Tibial artery (tissue), 4 donors: ENCODE data around the gene BMI1.
A peak's percentile ranks its signal among the peaks of the same experiment; 100 is the strongest.

Source experiments
- DNase-seq, 2 donors: peaks; one replicate each; pipeline ENCODE4 v3.0.0-alpha.2; 2019
- H3K27ac ChIP-seq, 2 donors: fragments of 200-600 bp; sonication (generic) in 1 of 2; 1 replicate in 1 of 2; 2 replicates in 1 of 2; pipeline ENCODE4 v1.5.1; 2018 to 2019; ENCODE audit warnings: mild to moderate bottlenecking in 1 of 2
- H3K27me3 ChIP-seq, 2 donors: fragments of 200-600 bp; sonication (generic) in 1 of 2; one replicate each; pipeline versions ENCODE4 v1.5.1 to v1.6.0; 2016 to 2019
- H3K36me3 ChIP-seq, 3 donors: fragments of 200-600 bp; sonication (generic) in 2 of 3; one replicate each; pipeline ENCODE4 v1.5.1; 2016 to 2019; ENCODE audit warnings: mild to moderate bottlenecking in 2 of 3
- H3K4me1 ChIP-seq, 4 donors: fragments of 200-600 bp; sonication (generic) in 2 of 4; 1 replicate in 3 of 4; 2 replicates in 1 of 4; pipeline ENCODE4 v1.5.1; 2016 to 2019
- H3K4me3 ChIP-seq, 2 donors: fragments of 200-600 bp; sonication (generic) in 1 of 2; 1 replicate in 1 of 2; 2 replicates in 1 of 2; pipeline ENCODE4 v1.5.1; 2018 to 2019; ENCODE audit warnings: mild to moderate bottlenecking in 2 of 2
- H3K9me3 ChIP-seq, 3 donors: fragments of 200-600 bp; sonication (generic) in 1 of 3; one replicate each; pipeline ENCODE4 v1.5.1; 2016 to 2019
- intact Hi-C: fragments of 100-400 bp; cut with DNase I; formaldehyde crosslinking; loops from one replicate; pipeline ENCODE4 v1.15.0; 2023; ENCODE audit warnings: low total_unique reads
- TF ChIP-seq, protein P1 (sequence below), 2 experiments: fragments of 200-600 bp in 1 of 2; fragments of 450-650 bp in 1 of 2; IDR thresholded peaks; one replicate each; pipeline ENCODE4 v1.5.1; 2017 to 2019; ENCODE audit warnings: antibody characterized with exemption in 2 of 2, mild to moderate bottlenecking in 1 of 2, moderate library complexity in 1 of 2

Gene BMI1

DNA sequence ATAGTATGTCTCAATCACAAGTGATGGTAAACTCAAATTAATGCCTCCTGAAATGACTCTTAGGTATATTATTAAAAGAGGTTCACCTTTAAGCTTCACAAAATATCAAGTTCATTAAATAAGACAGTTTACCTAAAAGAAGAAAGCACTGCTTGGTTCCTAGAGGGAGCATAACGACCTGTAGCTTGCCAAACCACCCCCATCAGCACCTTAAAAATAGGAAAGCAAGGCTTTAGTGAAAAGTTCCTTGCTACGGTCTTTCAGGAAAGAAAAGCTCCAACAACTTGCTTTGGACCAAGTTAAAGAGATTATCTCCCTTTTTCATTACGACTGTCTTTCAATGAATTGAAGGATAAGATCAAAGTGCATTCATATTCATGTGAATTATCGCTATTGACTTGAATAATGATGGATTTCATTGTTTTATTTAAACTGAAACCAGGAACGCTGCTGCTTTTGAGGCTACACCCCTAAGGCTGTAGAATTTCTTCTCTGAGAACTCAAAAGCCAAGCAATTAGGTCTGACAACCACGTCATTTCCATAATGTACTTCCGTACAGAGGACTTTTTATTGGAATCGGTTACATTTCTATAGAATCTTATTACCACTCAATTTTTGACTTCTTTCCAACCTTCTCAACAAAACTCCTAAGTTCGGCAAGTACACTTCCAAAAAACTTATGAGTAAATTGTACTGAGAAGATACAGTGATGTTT is 17.4 kb downstream of the BMI1 start:
- peaks cover 0 to 45% (median 39%) of the 10 kb centered on the region in 4 donors for H3K4me1 ChIP-seq
- H3K9me3 ChIP-seq: no peaks in the 10 kb centered on the region
- DNase-seq: no peak
- TF ChIP-seq, protein P1, sequence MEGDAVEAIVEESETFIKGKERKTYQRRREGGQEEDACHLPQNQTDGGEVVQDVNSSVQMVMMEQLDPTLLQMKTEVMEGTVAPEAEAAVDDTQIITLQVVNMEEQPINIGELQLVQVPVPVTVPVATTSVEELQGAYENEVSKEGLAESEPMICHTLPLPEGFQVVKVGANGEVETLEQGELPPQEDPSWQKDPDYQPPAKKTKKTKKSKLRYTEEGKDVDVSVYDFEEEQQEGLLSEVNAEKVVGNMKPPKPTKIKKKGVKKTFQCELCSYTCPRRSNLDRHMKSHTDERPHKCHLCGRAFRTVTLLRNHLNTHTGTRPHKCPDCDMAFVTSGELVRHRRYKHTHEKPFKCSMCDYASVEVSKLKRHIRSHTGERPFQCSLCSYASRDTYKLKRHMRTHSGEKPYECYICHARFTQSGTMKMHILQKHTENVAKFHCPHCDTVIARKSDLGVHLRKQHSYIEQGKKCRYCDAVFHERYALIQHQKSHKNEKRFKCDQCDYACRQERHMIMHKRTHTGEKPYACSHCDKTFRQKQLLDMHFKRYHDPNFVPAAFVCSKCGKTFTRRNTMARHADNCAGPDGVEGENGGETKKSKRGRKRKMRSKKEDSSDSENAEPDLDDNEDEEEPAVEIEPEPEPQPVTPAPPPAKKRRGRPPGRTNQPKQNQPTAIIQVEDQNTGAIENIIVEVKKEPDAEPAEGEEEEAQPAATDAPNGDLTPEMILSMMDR (IDR thresholded peaks at IDR 0.05): no peak
- intact Hi-C loops: no loop called here
- no peaks in the 10 kb centered on the region for H3K36me3 ChIP-seq
- peaks cover 12 to 79% of the 10 kb centered on the region in 2 donors for H3K27me3 ChIP-seq
- H3K27ac ChIP-seq: no peak overlapping the region
- H3K4me3 ChIP-seq: no peak overlapping the region

DNA sequence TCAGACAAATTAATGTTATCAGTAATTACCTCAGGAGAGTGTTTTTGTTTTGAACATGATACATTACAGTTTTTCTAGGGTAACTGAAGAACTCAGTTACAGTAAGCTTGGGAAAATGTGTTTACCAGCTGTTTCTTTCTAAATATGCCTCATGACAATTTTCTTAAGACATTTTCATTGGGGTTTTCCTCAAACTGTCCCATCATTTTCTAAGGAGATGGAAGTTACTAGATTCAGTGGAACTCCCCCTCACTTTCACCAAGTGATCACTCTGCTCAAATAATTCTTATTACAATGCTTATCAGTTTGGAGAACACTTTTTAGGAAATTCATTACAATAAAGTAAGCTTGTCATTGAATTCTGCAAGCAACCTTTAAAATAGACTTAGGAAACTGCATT is 18.0 kb downstream of the BMI1 start:
- H3K27me3 ChIP-seq: peaks cover 12 to 82% of the 10 kb centered on the region in 2 donors
- no peaks in the 10 kb centered on the region for H3K9me3 ChIP-seq
- H3K4me1 ChIP-seq: peaks cover 0 to 45% (median 39%) of the 10 kb centered on the region in 4 donors
- intact Hi-C loops: no loop called here
- no peak overlapping the region for H3K4me3 ChIP-seq
- H3K36me3 ChIP-seq: no peaks in the 10 kb centered on the region
- TF ChIP-seq, protein P1 (IDR thresholded peaks at IDR 0.05): no peak
- no peak for DNase-seq
- H3K27ac ChIP-seq: no peak overlapping the region

DNA sequence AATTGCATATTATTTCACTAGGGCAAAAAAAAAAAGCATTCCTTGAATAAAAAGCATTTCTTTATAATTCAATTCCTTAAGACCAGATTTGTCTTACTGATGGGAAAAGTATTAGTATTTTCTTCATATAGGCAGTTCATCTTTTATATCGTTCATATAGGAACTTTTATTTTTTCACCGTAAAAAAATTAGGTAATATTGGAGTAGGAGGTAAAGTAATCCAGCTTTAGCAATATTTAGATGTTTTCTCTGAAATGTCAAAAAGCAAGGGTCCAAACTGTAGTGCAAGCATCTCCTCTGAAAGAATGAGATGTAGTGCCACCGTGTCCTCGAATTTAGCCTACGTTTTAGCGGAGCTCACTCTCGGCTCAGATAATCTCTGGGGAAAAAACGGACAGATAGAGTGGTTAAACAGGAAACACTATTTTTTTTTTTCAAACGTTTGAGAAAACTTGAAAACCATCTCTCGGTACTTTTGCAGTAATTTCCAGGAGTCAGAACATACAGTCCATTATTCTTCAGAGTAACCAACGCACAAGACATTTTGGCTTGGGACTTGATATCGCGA is 18.9 kb downstream of the BMI1 start:
- Histone ChIP-seq H3K27me3 (peaks cover 16 to 82% of the 10 kb centered on the region in 2 donors), H3K9me3 (no peaks in the 10 kb centered on the region), H3K36me3 (no peaks in the 10 kb centered on the region), H3K27ac (peak overlapping the region; percentile 95 to 96), H3K4me3 (peak overlapping the region; percentile 73 to 75), H3K4me1 (peaks cover 0 to 38% (median 32%) of the 10 kb centered on the region in 4 donors)
- TF ChIP-seq, protein P1 (IDR thresholded peaks at IDR 0.05): no peak
- DNase-seq: no peak
- intact Hi-C loops: loop anchor here (10.0 kb wide), 2 partner anchors 95 to 335 kb away; partner anchors contain the start of gene DNAJC1

DNA sequence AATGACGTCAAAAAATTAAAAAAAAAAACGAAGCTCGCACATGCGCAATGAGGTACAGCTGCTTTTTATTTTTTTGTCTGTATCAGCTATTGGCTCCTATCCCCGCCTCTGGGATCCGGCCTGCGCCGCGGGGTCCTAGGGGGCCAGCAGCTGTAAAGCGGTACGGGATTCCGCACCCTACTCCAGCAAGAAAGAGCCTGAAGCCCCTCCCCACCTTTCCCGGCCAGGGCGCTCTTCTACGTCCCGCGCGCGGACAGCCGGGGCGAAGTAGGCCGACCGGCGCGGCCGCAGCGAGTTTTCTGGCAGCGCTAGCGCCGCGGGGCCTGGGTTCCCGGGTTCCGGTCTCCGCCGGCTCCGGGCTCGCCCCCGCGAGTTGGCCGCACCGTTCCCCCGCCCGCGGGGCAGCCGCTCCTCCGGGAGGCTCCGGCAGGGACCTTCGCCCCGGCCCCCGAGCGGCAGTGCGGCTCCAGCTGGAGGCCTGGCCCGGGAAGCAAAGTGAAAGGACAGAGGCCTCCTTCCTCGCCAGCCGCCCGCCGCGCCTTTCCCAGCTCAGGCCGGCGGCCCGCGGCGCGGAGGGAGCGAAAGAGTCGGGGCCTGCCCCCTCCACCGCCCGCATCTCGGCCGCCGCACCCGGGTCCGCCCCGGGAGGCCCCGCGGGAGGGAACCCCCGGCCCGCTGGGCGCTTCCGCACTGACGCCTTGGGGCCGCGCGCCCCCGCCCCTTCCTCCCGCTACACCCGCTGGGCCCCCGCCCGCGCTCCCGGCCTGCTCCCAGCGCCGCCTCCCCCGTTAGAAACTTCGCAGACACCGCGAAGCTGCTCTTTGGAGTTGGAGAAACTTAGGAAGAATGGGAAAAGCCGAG is 19.7 kb downstream of the BMI1 start:
- no peaks in the 10 kb centered on the region for H3K36me3 ChIP-seq
- peaks cover 21 to 82% of the 10 kb centered on the region in 2 donors for H3K27me3 ChIP-seq
- peak overlapping the region; percentile 95 to 96 for H3K27ac ChIP-seq
- peak overlapping the region; percentile 73 to 75 for H3K4me3 ChIP-seq
- intact Hi-C loops: loop anchor here (10.0 kb wide), 2 partner anchors 94 to 336 kb away; partner anchors contain the start of gene DNAJC1
- TF ChIP-seq, protein P1 (IDR thresholded peaks at IDR 0.05): no peak
- H3K4me1 ChIP-seq: peaks cover 0 to 39% (median 27%) of the 10 kb centered on the region in 4 donors
- DNase-seq: peak; percentile 54 to 79
- peaks cover 0 to 4% (median 0%) of the 10 kb centered on the region in 3 donors for H3K9me3 ChIP-seq

DNA sequence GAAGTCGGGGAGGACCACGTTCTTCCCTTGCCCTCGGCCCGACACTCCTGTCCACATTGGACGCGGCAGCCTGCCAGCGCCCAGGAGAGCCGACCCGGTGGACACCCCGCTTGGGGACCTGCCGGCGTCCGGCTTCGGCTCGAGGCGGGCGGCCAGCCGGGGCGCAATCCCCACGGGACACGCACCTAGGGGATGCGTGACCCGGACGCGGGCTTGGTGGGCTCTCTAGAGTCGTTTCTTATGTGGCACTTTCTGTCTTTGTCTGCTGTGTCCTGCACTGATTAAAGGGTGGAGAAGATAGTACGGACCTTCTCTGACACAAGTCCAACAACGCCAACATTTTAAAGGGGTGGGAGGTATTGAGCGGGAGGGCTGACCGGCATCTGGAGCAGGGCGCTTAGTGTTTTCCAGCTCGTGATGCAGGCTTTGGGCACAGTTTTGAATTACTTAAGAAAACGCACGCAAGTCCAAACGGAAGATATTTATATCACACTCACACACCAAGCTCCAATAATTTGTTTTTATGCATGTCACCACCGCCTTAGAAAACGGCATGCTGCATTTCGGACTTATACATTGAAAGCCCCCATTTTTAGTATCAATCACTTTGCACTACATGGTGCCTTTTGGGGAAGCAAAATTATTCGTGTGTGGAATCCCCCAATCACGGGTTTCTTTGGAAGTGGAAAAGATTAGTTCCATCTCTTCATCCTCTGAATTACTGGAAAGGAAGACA is 20.5 kb downstream of the BMI1 start:
- H3K4me3 ChIP-seq: peak overlapping the region; percentile 73 to 75
- H3K4me1 ChIP-seq: peaks cover 0 to 31% (median 19%) of the 10 kb centered on the region in 4 donors
- peaks cover 16 to 82% of the 10 kb centered on the region in 2 donors for H3K27me3 ChIP-seq
- H3K9me3 ChIP-seq: peaks cover 0 to 7% (median 0%) of the 10 kb centered on the region in 3 donors
- TF ChIP-seq, protein P1 (IDR thresholded peaks at IDR 0.05): no peak
- intact Hi-C loops: loop anchor here (10.0 kb wide), 2 partner anchors 93 to 337 kb away; partner anchors contain the start of gene DNAJC1
- H3K36me3 ChIP-seq: no peaks in the 10 kb centered on the region
- H3K27ac ChIP-seq: peak overlapping the region; percentile 95 to 96
- peak in 1 of 2 donors; percentile 75 for DNase-seq
